GM19467 (cell line): ENCODE results near the gene AGBL3.
A peak's percentile ranks its signal among the peaks of the same experiment; 100 is the strongest.
"Not testable (repeated sequence)": the region's sequence is repeated elsewhere in the genome, so short reads cannot be mapped to it uniquely, and the experiment has no call there.

Experiments
- ATAC-seq: cut with Tn5 transposase; IDR thresholded peaks from one replicate; pipeline ENCODE4 v1.9.1; 2021; ENCODE audit warnings: mild to moderate bottlenecking, moderate library complexity; ENCODE audit not compliant: unreplicated experiment

The AGBL3 gene

DNA sequence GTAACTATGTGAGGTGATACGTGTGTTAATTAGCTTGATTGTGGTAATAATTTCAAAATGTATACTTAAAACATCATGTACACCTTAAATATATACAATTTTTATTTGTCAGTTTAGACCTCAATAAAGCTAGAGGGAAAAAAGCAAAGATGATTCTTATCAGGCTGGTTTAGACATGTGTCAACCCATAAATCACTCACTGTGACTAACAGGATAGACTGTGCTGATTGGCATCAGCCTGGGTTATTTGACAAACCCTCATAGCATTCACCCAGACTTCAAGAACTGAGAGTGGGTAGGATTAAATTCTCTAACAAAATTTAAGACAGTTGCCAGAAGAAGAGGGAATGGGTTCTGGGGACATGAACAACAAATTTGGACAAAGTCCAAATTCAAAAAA lies 87.8 kb downstream of the AGBL3 start:
- ATAC-seq = no peak

DNA sequence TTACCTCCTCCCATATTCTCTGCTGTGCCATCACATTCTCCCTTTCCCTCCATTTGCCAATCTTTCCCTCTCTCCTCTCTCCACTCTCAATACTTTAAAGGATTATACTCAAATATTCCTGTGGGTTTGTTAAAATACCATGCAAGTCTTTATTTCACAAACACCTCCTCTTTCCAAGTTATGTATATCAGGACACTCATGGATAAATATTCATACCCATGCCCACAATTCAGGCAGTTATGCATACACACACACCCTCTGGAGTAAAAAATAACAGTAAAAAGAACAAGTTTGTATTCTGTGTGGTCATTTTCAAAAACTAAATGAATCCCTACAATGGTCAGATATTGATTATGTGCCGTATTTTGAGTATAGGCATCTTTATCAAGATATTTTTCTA lies 88.2 kb downstream of the AGBL3 start:
- no peak for ATAC-seq

DNA sequence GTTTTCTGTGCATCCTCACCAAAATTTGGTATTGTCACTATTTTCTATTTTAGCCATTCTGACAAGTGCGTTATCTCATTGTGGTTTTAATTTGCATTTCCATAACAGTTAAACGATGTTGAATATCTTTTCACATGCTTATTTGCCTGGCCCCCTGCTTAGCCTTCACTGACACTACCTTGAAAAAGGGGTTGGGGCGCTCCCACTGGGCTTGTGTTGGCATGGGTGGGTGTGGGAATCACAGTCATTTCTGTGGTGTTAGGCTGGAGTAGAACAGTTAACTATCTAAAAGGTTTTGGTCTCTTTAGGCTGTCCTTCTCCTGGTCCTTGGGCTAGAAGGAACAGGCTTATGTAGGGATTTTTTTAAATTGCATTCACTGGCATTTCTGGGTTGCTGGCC lies 89.4 kb downstream of the AGBL3 start:
- ATAC-seq = no peak

DNA sequence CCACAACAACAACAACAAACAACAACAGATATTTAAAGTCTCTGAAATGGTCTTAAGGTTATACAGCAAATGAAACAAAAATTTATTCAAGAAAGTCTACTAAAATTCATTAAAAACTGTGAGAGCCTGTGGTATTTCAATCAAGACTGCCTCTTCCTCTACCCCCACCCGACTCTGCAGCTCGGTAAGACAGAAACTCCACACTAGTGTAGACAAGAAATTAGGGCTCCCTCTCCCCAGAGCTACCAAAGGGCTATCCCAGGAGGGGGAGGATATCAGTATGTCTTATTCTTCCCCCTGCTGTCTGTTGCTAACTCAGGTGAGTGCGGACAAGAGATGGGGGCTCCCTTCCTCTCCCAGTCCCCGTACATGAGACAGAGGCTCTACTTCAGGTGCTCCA lies 90.6 kb downstream of the AGBL3 start:
- no peak for ATAC-seq

DNA sequence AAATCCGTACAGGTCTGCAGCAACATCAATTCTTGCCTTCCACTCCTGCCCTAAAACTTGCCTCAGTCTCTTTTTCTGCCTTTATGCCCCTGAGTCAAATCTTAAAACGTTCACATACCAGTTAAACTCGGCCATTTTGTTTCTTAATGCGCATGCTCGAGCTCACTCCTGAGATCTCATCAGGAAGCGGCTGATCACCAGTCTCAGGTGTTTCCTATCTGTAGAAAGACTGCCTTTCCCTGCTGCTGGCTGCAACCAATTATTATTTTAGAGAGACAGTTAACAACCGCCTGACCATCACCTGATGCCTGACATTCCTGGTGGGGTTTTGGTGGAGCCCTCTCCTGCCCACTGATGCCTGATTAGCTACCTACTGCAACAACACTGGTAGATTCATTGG lies 91.3 kb downstream of the AGBL3 start:
- no peak for ATAC-seq

DNA sequence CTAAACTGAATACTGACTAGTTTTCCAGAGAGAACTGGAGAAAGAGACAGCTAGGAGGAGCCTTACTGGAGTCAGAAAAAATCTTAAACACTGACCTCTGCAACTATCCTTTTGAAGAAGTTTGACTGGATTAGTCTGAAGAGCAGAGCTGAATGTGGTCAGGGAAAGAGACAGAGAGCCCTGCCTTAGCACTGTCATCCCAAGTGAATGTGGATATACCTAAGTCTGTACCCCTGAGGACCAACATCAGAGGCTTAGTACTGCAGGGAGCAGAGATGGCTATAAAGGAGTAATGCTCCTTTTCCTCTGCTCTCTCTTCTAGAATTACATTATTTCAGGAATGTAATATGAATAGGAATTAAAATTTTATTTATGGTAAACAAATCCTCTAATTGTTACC lies 91.7 kb downstream of the AGBL3 start:
- no peak for ATAC-seq

DNA sequence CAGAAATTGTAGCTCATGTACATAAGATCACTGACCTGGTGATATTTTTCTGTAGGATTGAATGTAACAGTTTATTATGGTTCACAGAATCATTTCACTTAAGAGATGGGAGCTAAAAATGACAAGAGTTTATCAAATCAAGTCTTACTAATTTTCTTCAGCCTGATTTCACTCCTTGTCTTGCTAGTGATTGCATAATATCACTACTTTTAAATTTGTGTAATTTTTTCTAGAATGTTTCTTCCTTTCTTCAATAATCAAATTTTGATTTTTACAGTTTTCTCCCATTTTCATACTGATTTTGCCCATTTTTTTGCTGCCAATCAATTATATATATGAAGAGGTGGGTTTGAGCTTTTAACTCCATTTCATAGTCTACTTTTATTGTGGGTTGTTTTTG lies 92.8 kb downstream of the AGBL3 start:
- ATAC-seq = no peak

DNA sequence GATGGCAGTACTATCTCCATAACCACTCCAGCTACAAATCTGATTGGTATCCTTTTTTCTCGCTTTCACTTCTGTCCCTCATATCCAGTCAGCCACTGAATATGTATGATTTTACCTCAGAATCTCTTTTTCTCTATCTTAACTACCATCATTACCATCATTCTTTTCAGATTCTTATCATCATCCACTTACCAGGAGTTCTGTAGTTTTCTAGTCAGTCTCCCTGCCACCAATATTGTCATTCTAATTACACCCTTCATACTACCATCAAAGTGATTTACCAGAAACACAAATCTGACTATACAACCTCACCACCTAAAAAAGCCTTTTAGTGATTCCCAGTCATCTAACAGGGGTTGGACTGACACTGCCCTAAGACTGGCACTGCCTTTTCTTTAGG lies 96.7 kb downstream of the AGBL3 start:
- no peak for ATAC-seq

DNA sequence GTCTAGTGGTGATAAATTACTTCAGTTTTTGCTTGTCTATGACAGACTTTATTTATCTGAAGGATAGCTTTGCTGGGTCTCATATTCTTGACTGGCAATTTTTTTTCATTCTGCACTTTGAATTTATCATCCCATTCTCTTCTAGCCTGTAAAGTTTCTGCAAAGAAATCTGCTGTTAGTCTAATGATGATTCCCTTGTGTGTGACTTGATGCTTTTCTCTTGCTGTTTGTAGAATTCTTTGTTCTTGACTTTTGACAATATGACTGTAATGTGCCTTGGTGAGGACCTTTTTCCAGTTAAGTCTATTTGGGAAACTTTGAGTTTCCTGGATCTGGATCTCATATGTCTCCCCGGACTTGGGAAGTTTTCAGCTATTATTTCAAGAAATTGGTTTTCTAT lies 102.3 kb downstream of the AGBL3 start:
- ATAC-seq = no peak

DNA sequence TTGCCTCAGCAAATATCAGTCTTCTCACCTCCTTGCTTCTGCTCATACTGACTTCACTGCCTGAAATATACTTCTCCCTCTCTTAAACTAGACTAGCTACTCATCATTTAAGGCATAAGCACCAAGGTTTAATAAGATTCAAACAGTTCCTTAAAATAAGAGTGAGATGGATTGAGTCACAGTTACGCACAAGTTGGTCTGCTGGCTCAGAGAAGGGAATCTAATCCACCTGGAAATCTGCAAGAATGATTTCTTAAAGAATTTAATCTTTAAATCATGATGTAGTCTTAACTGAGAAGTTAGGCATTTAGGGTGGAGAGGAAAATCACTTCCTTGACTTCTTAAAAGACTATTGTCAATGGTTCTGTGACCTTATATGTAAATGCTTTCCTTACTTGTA lies 105.4 kb downstream of the AGBL3 start:
- no peak for ATAC-seq

DNA sequence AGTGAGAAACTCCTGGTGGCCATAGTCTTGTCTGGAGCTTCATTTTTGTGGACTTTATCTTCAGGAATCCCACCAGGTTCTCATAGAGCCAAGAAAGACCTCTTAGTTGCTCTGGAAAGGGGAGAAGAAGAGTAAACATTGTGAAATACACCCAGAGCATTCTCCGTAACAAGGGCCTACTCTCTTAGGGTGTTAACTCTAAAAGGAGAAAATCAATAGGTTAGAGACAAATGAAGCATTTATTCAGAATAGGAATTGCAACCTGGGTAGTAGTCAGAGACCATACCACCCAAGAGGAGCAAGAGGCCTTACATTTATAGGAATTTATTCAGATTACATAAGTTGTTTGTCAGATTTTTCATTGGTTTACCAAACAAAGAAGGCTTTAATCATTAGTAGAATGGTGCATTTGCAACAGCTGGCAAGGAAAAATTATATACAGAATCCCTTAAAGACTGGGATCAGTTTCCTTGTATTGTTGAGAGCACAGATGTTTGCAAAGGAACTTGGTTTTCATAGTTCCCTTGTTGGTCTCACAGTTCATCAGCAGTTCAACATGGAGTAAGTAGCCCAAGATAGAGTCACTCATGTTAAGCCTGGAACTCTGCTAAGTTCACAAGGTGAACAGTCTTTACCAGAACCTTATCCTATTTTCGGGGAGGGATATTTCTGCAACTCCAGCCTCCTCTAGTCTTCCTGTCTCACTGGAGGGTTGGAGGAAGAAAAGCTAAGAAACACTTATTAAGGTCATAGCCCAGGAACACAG lies 108.3 kb downstream of the AGBL3 start:
- no peak for ATAC-seq

DNA sequence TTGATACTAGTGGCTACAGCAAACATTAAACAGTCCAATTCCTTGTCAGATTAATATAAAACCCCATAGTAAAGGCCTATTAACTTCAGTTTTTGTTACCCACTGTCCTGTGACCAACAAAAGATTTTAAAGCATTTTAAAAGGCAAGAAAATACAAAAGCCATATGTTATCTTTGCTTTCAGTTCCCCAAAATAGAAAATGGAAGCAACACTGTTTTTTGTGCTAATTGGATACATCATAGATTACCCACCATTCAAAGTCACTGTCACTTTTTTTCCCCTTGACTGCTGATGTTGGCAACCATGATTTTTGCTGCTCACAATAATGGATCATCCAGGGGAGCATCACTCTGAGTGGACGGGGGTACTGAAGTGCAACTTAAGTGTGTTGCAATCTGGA lies 109.1 kb downstream of the AGBL3 start:
- no peak for ATAC-seq

DNA sequence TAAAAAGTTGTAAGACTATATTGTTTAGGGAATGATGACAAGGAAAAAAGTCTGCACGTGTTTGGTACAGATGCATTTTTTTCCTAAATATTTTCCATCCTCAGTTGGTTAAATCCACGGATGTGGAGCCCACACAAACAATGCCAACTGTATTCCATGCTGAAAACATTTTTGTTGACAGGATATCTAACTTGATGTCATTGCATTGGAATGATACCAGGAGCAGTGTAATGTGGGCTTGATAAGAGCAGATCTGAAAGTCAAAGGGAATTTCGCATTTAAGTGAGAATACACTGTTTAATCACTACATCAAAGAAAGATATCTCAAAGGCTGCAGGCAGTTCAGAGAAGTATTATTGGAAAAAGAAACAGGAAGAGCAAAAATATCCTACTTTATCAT lies 112.1 kb downstream of the AGBL3 start:
- no peak for ATAC-seq

DNA sequence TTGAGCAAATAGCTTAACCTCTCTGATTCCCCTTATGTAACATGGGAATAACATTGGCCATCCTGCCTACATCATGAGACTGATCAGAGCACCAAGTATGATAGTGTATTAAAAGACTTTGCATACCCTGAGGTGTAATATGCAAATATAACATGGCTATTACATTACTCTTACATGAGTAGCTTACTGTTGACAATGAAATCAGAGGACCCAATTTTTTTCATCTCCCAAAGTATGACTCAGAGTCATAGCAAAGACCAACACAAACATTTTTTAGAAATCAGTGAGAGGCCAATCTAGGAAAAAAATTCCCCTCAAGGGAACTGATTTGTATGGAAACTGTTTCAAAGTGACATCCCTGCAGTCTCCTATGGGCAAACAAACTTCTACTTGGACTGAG lies 114.5 kb downstream of the AGBL3 start:
- no peak for ATAC-seq

DNA sequence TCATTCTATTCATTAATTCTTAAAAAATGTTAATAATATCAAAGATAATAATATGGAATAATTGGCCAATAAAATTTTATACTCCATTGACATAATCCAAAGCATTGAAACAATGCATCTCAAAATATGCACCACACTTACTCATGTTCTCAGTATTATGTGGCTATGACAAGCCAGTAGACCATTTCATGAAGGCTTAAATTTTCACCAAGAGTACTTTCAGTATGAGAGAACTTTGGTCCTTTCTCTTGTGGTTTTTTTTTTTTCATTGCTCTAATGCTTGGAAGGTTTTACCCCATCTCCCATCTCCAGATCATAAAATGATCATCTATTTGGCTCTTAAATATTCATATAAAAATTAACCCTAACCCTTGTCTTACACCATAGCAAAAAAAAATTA lies 116.1 kb downstream of the AGBL3 start:
- peak; percentile 66 for ATAC-seq

DNA sequence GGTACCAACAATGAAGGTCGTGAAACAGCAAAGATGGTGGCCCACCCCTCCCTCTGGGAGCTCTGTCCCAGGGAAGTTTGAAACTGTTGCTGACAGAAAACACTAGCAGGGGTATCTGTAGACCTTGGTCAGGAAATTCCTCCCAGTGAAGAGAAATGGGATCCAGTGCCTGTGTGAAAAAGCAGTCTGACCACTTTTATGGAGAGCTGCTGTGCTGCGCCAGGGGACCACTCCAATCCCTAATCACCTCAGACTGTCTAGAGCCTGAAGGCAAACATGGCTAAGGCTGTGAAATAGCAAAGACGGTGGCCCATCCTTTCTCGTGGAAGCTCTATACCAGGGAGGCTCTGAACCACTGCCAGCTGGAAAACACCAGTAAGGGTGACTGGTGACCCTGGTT lies 123.3 kb downstream of the AGBL3 start:
- ATAC-seq = no peak

DNA sequence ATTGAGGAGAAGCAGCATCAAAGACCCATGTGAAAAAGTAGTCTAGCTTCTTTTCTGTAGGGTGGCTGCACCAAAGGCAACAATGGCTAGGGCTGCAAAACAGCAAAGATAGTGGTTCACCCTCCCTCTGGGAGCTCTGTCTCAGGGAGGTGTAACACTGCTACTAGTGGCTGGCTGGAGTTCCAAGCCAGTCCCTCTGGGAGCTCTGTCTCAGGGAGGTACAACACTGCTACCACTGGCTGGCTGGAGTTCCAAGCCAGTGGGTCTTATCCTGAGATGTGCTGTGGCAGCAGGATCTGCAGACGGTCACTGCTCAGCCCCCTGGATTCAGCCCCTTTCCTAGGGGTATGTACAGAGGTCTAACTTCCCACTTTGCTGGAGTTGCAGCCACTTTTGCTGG lies 123.7 kb downstream of the AGBL3 start:
- ATAC-seq = no peak

DNA sequence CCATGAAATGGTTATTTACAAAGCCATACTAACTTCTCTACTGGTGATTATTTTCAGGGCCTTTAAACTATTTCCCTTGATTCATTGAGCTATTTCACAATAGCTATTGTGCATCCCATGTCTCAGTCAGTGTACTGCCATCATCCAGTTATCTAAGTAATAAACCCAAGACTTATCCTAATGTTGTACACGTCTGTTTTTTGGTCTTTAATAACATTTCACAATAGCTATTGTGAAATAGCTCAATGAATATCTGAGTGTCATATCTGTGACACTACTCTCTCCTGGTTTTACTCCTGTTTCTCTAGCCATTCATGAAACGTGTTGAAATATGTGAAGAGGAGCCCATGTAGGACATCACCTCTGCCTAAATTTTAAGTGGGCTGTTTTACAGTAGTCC lies 125.1 kb downstream of the AGBL3 start:
- no peak for ATAC-seq

DNA sequence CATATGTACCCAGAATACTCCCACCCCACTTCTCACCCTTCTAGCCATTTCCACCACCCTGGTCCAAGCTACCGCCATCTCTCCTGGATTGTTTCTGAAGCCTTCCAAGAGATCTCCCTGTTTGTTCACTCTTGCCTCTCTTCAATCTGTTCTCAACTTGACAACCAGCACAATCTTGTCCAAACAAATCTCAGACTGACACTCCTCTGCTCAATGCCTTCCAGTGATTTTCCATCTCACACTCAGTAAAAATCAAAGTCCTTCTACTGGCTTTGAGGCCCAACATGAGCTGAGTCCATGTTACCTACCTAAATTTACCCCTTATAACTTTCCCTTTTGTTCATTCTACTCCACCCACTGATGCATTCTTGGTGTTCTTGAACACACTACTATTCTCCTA lies 128.3 kb downstream of the AGBL3 start:
- ATAC-seq = no peak

DNA sequence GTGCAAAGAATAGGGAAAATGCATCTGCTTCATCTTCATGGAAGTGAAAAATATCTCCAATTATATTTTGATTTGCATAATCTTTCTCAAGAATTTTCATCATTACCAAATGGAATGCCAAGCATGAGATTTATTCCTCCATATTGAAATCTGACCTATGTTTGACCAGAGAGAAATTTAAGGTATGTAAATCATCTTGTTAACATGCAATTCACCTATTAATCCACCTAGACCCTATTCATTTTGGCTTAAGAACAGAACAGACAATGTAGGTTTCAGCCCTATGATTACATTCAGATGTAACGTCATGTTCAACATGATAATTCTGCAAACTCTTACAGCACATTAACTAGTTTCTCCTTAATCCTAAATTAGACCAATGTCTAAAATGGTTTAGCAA lies 130.8 kb downstream of the AGBL3 start:
- ATAC-seq = no peak

DNA sequence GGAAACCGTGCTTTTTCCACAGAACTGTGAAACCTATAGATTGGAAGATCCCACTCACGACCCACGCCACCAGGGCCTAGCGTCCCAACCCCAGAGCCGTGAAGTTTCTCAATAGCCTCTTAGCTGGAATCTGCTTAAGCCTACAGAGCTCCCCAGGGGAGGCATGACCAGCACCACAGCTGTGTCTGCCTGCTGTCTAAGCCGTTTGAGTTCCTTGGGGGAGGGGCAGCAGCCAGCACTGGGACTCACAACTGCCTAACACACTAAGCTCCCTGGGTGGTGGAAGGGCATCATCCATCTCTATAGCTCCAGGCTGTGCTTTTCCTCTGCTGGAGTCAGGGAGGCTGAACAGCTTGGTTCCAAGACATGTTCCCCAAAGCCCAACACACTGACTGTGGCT lies 135.6 kb downstream of the AGBL3 start:
- no peak for ATAC-seq

DNA sequence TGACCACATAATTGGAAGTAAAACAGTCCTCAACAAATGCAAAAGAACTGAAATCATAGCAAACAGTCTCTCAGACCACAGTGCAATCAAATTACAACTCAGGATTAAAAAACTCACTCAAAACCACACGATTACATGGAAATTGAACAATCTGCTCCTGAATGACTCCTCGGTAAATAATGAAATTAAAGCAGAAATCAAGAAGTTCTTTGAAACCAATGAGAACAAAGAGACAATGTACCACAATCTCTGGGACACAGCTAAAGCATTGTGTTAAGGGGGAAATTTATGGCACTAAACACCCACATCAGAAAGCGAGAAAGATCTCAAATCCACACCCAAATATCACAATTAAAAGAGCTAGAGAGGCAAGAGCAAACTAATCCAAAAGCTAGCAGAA lies 138.3 kb downstream of the AGBL3 start:
- not testable (repeated sequence) for ATAC-seq

DNA sequence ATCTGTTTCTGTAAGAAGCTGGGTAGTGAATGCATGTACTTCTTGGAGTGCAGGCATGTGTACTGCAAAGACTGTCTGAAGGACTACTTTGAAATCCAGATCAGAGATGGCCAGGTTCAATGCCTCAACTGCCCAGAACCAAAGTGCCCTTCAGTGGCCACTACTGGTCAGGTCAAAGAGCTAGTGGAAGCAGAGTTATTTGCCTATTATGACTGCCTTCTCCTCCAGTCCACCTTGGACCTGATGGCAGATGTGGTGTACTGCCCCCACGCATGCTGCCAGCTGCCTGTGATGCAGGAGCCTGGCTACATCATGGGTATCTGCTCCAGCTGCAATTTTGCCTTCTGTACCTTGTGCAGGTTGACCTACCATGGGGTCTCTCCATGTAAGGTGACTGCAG lies 142.6 kb downstream of the AGBL3 start:
- ATAC-seq = no peak
